HG03354 (cell line): ENCODE measurements around the gene MFAP3L.

ENCODE experiments used
- ATAC-seq: cut with Tn5 transposase; IDR thresholded peaks from one replicate; pipeline ENCODE4 v1.9.1; 2021; ENCODE audit warnings: mild to moderate bottlenecking; ENCODE audit not compliant: unreplicated experiment, poor library complexity, severe bottlenecking

The MFAP3L gene

GRCh38 chr4:169996379-169997240 is 29.6 kb downstream of the MFAP3L start:
- no peak for ATAC-seq

GRCh38 chr4:169993531-169993930 is 32.7 kb downstream of the MFAP3L start:
- ATAC-seq: no peak

GRCh38 chr4:169988252-169988651 is 37.9 kb downstream of the MFAP3L start:
- no peak for ATAC-seq

- no peak for ATAC-seq
Observed at GRCh38 chr4:169987327-169988228, 38.6 kb downstream of the MFAP3L start.

- ATAC-seq: no peak
Observed at GRCh38 chr4:169986369-169986768, 39.8 kb downstream of the MFAP3L start.

- no peak for ATAC-seq
Observed at GRCh38 chr4:169985881-169986280, 40.3 kb downstream of the MFAP3L start.

- ATAC-seq: no peak
Observed at GRCh38 chr4:169984745-169985144, 41.5 kb downstream of the MFAP3L start.

- no peak for ATAC-seq
Observed at GRCh38 chr4:169984173-169984572, 42.0 kb downstream of the MFAP3L start.

- no peak for ATAC-seq
Observed at GRCh38 chr4:169976951-169977350, 49.2 kb downstream of the MFAP3L start.

- no peak for ATAC-seq
Observed at GRCh38 chr4:169975838-169976796, 50.1 kb downstream of the MFAP3L start.

- ATAC-seq: no peak
Observed at GRCh38 chr4:169975131-169975837, 50.9 kb downstream of the MFAP3L start.

GRCh38 chr4:169971456-169972015 is 54.7 kb downstream of the MFAP3L start:
- ATAC-seq: no peak

- no peak for ATAC-seq
Observed at GRCh38 chr4:169968999-169969398, 57.2 kb downstream of the MFAP3L start.

GRCh38 chr4:169963998-169964397 is 62.2 kb downstream of the MFAP3L start:
- ATAC-seq: no peak

GRCh38 chr4:169959254-169959653 is 66.9 kb downstream of the MFAP3L start:
- no peak for ATAC-seq

GRCh38 chr4:169958629-169959028 is 67.6 kb downstream of the MFAP3L start:
- no peak for ATAC-seq

- ATAC-seq: no peak
Observed at GRCh38 chr4:169957785-169958184, 68.4 kb downstream of the MFAP3L start.

GRCh38 chr4:169956091-169956843 is 69.9 kb downstream of the MFAP3L start:
- ATAC-seq: no peak
